HepG2 (cell line): ENCODE measurements around the gene ZCCHC3. TPM values are rescaled to one million over a fixed set of nuclear protein-coding genes. Genes with fewer than 3 reads are reported as not detected.

ENCODE experiments used
- AGO1 ChIP-seq: fragments of 200-400 bp; formaldehyde crosslinking; IDR thresholded peaks from 2 replicates; pipeline ENCODE4 v1.6.1; 2017; ENCODE audit warnings: mild to moderate bottlenecking, low read depth, low read length, moderate library complexity; ENCODE audit not compliant: poor library complexity, severe bottlenecking
- AHR ChIP-seq: IDR thresholded peaks from 2 replicates; pipeline ENCODE4 v1.6.1; 2018; ENCODE audit warnings: missing genetic modification reagents, missing compliant biosample characterization
- DZIP1 ChIP-seq: sonication (generic); formaldehyde crosslinking; IDR thresholded peaks from 2 replicates; pipeline ENCODE4 v1.5.0; 2020; ENCODE audit warnings: mild to moderate bottlenecking, missing genetic modification reagents
- GTF3A ChIP-seq: sonication (generic); formaldehyde crosslinking; conservative IDR thresholded peaks from 2 replicates; pipeline ENCODE4 v1.4.0; 2020; ENCODE audit warnings: mild to moderate bottlenecking, missing genetic modification reagents
- HOXD1 ChIP-seq: sonication (generic); formaldehyde crosslinking; IDR thresholded peaks from 2 replicates; pipeline ENCODE4 v1.5.0; 2020; ENCODE audit warnings: missing genetic modification reagents
- MTF1 ChIP-seq: sonication (generic); formaldehyde crosslinking; IDR thresholded peaks from 2 replicates; pipeline ENCODE4 v1.5.0; 2020; ENCODE audit warnings: missing genetic modification reagents
- NCOA2 ChIP-seq: sonication (generic); formaldehyde crosslinking; IDR thresholded peaks from 2 replicates; pipeline ENCODE4 v1.8.0; 2022; ENCODE audit warnings: inconsistent platforms
- RARG ChIP-seq: sonication (generic); formaldehyde crosslinking; IDR thresholded peaks from 2 replicates; pipeline ENCODE4 v1.4.0; 2020; ENCODE audit warnings: low read depth, mild to moderate bottlenecking, missing genetic modification reagents
- SMAD3 ChIP-seq: sonication (generic); formaldehyde crosslinking; IDR thresholded peaks from 2 replicates; pipeline ENCODE4 v1.4.0; 2020; ENCODE audit warnings: missing genetic modification reagents
- ZFY ChIP-seq: sonication (generic); formaldehyde crosslinking; IDR thresholded peaks from 2 replicates; pipeline ENCODE4 v1.4.0; 2020; ENCODE audit warnings: missing genetic modification reagents
- ZNF205 ChIP-seq: IDR thresholded peaks from 2 replicates; pipeline ENCODE4 v1.6.1; 2018; ENCODE audit warnings: missing biosample characterization, missing genetic modification reagents
- ZNF256 ChIP-seq: sonication (generic); formaldehyde crosslinking; conservative IDR thresholded peaks from 2 replicates; pipeline ENCODE4 v1.4.0; 2020; ENCODE audit warnings: missing genetic modification reagents
- ZNF343 ChIP-seq: sonication (generic); formaldehyde crosslinking; IDR thresholded peaks from 2 replicates; pipeline ENCODE4 v1.4.0; 2020; ENCODE audit warnings: mild to moderate bottlenecking, missing genetic modification reagents
- ZNF496 ChIP-seq: sonication (generic); formaldehyde crosslinking; IDR thresholded peaks from 2 replicates; pipeline ENCODE4 v1.8.1; 2023; ENCODE audit warnings: mild to moderate bottlenecking, moderate library complexity, missing genetic modification reagents; ENCODE audit not compliant: insufficient replicate concordance
- ZNF589 ChIP-seq: sonication (generic); formaldehyde crosslinking; conservative IDR thresholded peaks from 2 replicates; pipeline ENCODE4 v1.8.0; 2022; ENCODE audit warnings: mild to moderate bottlenecking, moderate library complexity, missing genetic modification reagents
- ZNF616 ChIP-seq: sonication (generic); formaldehyde crosslinking; IDR thresholded peaks from 2 replicates; pipeline ENCODE4 v1.5.0; 2020; ENCODE audit warnings: low read depth, mild to moderate bottlenecking, missing genetic modification reagents
- ZNF709 ChIP-seq: sonication (generic); formaldehyde crosslinking; IDR thresholded peaks from 2 replicates; pipeline ENCODE4 v1.5.0; 2020; ENCODE audit warnings: mild to moderate bottlenecking, missing genetic modification reagents
- ZSCAN22 ChIP-seq: sonication (generic); formaldehyde crosslinking; IDR thresholded peaks from 2 replicates; pipeline ENCODE4 v1.4.0; 2020; ENCODE audit warnings: mild to moderate bottlenecking, missing genetic modification reagents
- polyA plus RNA-seq, 8 experiments: library from polyadenylated mRNA; depleted of rRNA in 3 of 8; stranded (reverse) in 7 of 8; unstranded in 1 of 8; fragments of >200 nt; fragmentation: Illumina TruSeq in 4 of 8; extraction: Trizol in 4 of 8; gene quantifications; 2 replicates each; pipeline versions ENCODE4 v1.2.1 to v1.2.3, GENCODE V29; 2011 to 2016; ENCODE audit warnings: low read depth in 4 of 8, missing spikeins in 1 of 8, mixed read lengths in 1 of 8; ENCODE audit not compliant: insufficient read depth in 1 of 8
- total RNA-seq, 5 experiments: library from RNA; depleted of rRNA; stranded (reverse); fragments of >200 nt; fragmentation: Illumina TruSeq; extraction: Trizol; gene quantifications; 2 replicates each; pipeline ENCODE4 v1.2.3, GENCODE V29; 2016; ENCODE audit warnings: low read depth in 1 of 5
- TF ChIP-seq, protein P1 (sequence below): sonication (generic); formaldehyde crosslinking; IDR thresholded peaks from 2 replicates; pipeline ENCODE4 v1.8.1; 2023; ENCODE audit warnings: mild to moderate bottlenecking, missing genetic modification reagents, borderline replicate concordance
- TF ChIP-seq, protein P2 (sequence below): sonication (generic); formaldehyde crosslinking; IDR thresholded peaks from 2 replicates; pipeline ENCODE4 v1.8.1; 2022; ENCODE audit warnings: mild to moderate bottlenecking, missing genetic modification reagents
- TF ChIP-seq, protein P3 (sequence below): sonication (generic); formaldehyde crosslinking; IDR thresholded peaks from 2 replicates; pipeline ENCODE4 v1.4.0; 2020; ENCODE audit warnings: missing genetic modification reagents
- TF ChIP-seq, protein P4 (sequence below): IDR thresholded peaks from 2 replicates; pipeline ENCODE4 v1.6.1; 2016; ENCODE audit warnings: low read depth

ZCCHC3 gene
- total and polyA plus RNA-seq, 2 of the 13 experiments (the other 11 are each of a cell fraction or from before 2014, with no cell fraction given), result 46.6 to 63.0 TPM

DNA sequence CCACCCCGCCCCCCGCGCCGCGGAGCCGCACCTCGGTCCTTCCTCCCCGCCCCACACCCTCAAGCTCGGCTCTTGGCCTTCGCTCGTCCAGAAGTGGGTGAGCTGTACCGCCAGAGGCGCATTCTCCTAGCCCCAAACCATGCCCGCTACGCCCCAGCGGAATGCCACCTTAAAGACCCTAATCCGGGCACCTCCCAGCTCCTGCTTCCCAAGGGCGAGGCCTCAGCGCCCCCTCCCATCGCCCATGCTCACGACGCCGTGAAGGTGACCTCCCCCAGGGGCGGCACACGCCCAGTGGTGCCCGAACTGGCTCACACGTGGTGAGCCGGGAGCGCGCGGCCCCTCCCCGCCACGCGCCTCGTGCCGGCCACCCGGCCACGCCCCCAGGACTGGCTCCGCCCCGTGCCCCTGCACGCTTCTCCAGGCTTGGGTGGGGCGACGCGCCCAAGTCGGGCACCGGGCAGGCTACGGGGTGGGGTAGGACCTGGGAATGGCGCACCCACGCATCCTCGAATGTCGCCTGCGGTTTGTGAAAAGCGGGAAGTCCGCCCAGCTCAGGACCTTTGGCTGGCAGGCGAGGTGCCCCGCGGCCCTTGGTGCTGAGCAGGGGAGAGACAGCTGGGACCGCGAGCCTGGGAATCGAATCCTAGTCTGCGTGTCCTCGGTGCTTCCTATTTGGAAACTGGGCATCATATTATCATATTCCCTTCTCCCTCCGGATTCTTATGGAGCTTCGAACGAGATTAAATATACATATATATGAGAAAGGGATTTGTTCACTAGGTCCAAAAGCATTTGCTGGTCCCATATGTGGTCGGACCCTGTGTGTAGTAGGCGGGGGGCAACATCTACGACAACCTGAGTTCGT, 27.0 kb downstream of the ZCCHC3 start (continued):
- peak; percentile 99 for TF ChIP-seq ZNF589 (CRISPR knock-in tag)
- TF ChIP-seq AGO1, result peak; percentile 88
- no peak for TF ChIP-seq ZNF496 (CRISPR knock-in tag)
- TF ChIP-seq, protein P1, sequence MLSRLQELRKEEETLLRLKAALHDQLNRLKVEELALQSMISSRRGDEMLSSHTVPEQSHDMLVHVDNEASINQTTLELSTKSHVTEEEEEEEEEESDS (CRISPR knock-in tag), result no peak
- TF ChIP-seq ZNF205 (CRISPR knock-in tag), result peak; percentile 88
- TF ChIP-seq ZNF256 (CRISPR knock-in tag), result peak; percentile 52; the same call in 1 of the 2 replicates
- TF ChIP-seq ZFY (CRISPR knock-in tag), result peak; percentile 88
- peak; percentile 87 for TF ChIP-seq SMAD3
- TF ChIP-seq ZNF343 (CRISPR knock-in tag), result peak; percentile 100
- TF ChIP-seq, protein P2, sequence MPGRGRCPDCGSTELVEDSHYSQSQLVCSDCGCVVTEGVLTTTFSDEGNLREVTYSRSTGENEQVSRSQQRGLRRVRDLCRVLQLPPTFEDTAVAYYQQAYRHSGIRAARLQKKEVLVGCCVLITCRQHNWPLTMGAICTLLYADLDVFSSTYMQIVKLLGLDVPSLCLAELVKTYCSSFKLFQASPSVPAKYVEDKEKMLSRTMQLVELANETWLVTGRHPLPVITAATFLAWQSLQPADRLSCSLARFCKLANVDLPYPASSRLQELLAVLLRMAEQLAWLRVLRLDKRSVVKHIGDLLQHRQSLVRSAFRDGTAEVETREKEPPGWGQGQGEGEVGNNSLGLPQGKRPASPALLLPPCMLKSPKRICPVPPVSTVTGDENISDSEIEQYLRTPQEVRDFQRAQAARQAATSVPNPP (CRISPR knock-in tag), result peak; percentile 85; the same call in 1 of the 2 replicates
- no peak for TF ChIP-seq RARG (CRISPR knock-in tag)
- peak; percentile 98 for TF ChIP-seq HOXD1 (CRISPR knock-in tag)
- TF ChIP-seq DZIP1 (CRISPR knock-in tag), result peak; percentile 97
- peak; percentile 78 for TF ChIP-seq NCOA2 (CRISPR knock-in tag)
- peak; percentile 97 for TF ChIP-seq ZNF616
- TF ChIP-seq AHR (CRISPR knock-in tag), result peak; percentile 98
- TF ChIP-seq ZSCAN22, result peak; percentile 84; the same call in 1 of the 2 replicates
- TF ChIP-seq, protein P3, sequence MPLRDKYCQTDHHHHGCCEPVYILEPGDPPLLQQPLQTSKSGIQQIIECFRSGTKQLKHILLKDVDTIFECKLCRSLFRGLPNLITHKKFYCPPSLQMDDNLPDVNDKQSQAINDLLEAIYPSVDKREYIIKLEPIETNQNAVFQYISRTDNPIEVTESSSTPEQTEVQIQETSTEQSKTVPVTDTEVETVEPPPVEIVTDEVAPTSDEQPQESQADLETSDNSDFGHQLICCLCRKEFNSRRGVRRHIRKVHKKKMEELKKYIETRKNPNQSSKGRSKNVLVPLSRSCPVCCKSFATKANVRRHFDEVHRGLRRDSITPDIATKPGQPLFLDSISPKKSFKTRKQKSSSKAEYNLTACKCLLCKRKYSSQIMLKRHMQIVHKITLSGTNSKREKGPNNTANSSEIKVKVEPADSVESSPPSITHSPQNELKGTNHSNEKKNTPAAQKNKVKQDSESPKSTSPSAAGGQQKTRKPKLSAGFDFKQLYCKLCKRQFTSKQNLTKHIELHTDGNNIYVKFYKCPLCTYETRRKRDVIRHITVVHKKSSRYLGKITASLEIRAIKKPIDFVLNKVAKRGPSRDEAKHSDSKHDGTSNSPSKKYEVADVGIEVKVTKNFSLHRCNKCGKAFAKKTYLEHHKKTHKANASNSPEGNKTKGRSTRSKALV (CRISPR knock-in tag), result peak; percentile 86
- 0 out of 2 replicates have a peak, but pooled peaks have one; percentile 82 for TF ChIP-seq GTF3A
- TF ChIP-seq ZNF709 (CRISPR knock-in tag), result peak; percentile 95; the same call in 1 of the 2 replicates
- TF ChIP-seq, protein P4, sequence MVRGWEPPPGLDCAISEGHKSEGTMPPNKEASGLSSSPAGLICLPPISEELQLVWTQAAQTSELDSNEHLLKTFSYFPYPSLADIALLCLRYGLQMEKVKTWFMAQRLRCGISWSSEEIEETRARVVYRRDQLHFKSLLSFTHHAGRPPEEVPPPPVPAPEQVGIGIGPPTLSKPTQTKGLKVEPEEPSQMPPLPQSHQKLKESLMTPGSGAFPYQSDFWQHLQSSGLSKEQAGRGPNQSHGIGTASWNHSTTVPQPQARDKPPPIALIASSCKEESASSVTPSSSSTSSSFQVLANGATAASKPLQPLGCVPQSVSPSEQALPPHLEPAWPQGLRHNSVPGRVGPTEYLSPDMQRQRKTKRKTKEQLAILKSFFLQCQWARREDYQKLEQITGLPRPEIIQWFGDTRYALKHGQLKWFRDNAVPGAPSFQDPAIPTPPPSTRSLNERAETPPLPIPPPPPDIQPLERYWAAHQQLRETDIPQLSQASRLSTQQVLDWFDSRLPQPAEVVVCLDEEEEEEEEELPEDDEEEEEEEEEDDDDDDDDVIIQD (CRISPR knock-in tag), result peak; percentile 77; the same call in 1 of the 2 replicates
- TF ChIP-seq MTF1 (CRISPR knock-in tag), result peak; percentile 93
